ENCODE data around the gene HPCAL1. TPM values are rescaled to one million over a fixed set of nuclear protein-coding genes. Genes with fewer than 3 reads are reported as not detected.

Gene HPCAL1
- total RNA-seq, 4 donors from 2014 or later: 34.5 to 54.2 (median 41.3) TPM

GRCh38 chr2:10337449-10338269 is 35.0 kb downstream of the HPCAL1 start:
- Histone ChIP-seq H3K36me3 (peaks cover 0 to 5% (median 0%) of the 10 kb centered on the region in 4 donors), H3K4me1 (peaks cover 8 to 13% (median 9%) of the 10 kb centered on the region in 4 donors), H3K27ac (replicated peaks in 1 of 4) (no peak overlapping the region), H3K27me3 (no peaks in the 10 kb centered on the region), H3K9me3 (peaks cover 0 to 12% (median 0%) of the 10 kb centered on the region in 4 donors), H3K4me3 (no peak overlapping the region)
- intact Hi-C loops (cut with DNase I): no loop called here
- TF ChIP-seq POLR2A (IDR thresholded peaks at IDR 0.05; ENCODE audit: low read depth): no peak
- no peak for TF ChIP-seq POLR2AphosphoS5 (IDR thresholded peaks at IDR 0.05)
- no peak for TF ChIP-seq EP300 (IDR thresholded peaks at IDR 0.05)
- TF ChIP-seq CTCF (IDR thresholded peaks at IDR 0.05): no peak
- DNase-seq (ENCODE audit: extremely low spot score): no peak
- WGBS: 90% methylated on average over 16 of the region's 16 CpGs

GRCh38 chr2:10338270-10339188 is 35.8 kb downstream of the HPCAL1 start:
- Histone ChIP-seq H3K36me3 (peaks cover 0 to 5% (median 0%) of the 10 kb centered on the region in 4 donors), H3K27me3 (no peaks in the 10 kb centered on the region), H3K27ac (replicated peaks in 1 of 4) (no peak overlapping the region), H3K9me3 (peaks cover 0 to 12% (median 0%) of the 10 kb centered on the region in 4 donors), H3K4me3 (no peak overlapping the region), H3K4me1 (peaks cover 0 to 5% (median 2%) of the 10 kb centered on the region in 4 donors)
- DNase-seq (ENCODE audit: extremely low spot score): no peak
- TF ChIP-seq POLR2A (IDR thresholded peaks at IDR 0.05; ENCODE audit: low read depth): no peak
- no peak for TF ChIP-seq POLR2AphosphoS5 (IDR thresholded peaks at IDR 0.05)
- TF ChIP-seq EP300 (IDR thresholded peaks at IDR 0.05): no peak
- TF ChIP-seq CTCF (IDR thresholded peaks at IDR 0.05): no peak
- intact Hi-C loops (cut with DNase I): no loop called here
- WGBS: 96% methylated on average over 16 of the region's 16 CpGs

- Histone ChIP-seq H3K4me1 (peaks cover 0 to 17% (median 7%) of the 10 kb centered on the region in 4 donors), H3K36me3 (peaks cover 0 to 4% (median 0%) of the 10 kb centered on the region in 4 donors), H3K27me3 (no peaks in the 10 kb centered on the region), H3K9me3 (peaks cover 0 to 8% (median 0%) of the 10 kb centered on the region in 4 donors), H3K27ac (replicated peaks in 1 of 4) (no peak overlapping the region), H3K4me3 (no peak overlapping the region)
- WGBS: 96% methylated on average over 13 of the region's 17 CpGs
- intact Hi-C loops (cut with DNase I): no loop called here
- DNase-seq (ENCODE audit: extremely low spot score): no peak
- TF ChIP-seq CTCF (IDR thresholded peaks at IDR 0.05): no peak
- TF ChIP-seq POLR2AphosphoS5 (IDR thresholded peaks at IDR 0.05): no peak
- no peak for TF ChIP-seq EP300 (IDR thresholded peaks at IDR 0.05)
- TF ChIP-seq POLR2A (IDR thresholded peaks at IDR 0.05; ENCODE audit: low read depth): no peak
Observed at GRCh38 chr2:10339647-10340592, 37.2 kb downstream of the HPCAL1 start.

- DNase-seq (ENCODE audit: extremely low spot score): no peak
- Histone ChIP-seq H3K27ac (replicated peaks in 1 of 4) (no peak overlapping the region), H3K4me3 (no peak overlapping the region), H3K36me3 (no peaks in the 10 kb centered on the region), H3K9me3 (peaks cover 0 to 1% (median 0%) of the 10 kb centered on the region in 4 donors), H3K27me3 (no peaks in the 10 kb centered on the region), H3K4me1 (peaks cover 0 to 19% (median 8%) of the 10 kb centered on the region in 4 donors)
- WGBS: 84% methylated on average over 6 of the region's 7 CpGs
- TF ChIP-seq POLR2AphosphoS5 (IDR thresholded peaks at IDR 0.05): no peak
- no peak for TF ChIP-seq POLR2A (IDR thresholded peaks at IDR 0.05; ENCODE audit: low read depth)
- no peak for TF ChIP-seq CTCF (IDR thresholded peaks at IDR 0.05)
- TF ChIP-seq EP300 (IDR thresholded peaks at IDR 0.05): no peak
- intact Hi-C loops (cut with DNase I): no loop called here
Observed at GRCh38 chr2:10340593-10340975, 37.9 kb downstream of the HPCAL1 start.
